GM23338 (cell line): Measurements from ENCODE around the gene TMEM150C.

Experiments
- CREB1 ChIP-seq: fragments of 250-450 bp; sonication (Bioruptor Pico); IDR thresholded peaks from 2 replicates; pipeline ENCODE4 v1.5.0; 2020; ENCODE audit warnings: low read depth, mild to moderate bottlenecking, moderate library complexity
- EZH2 ChIP-seq: fragments of 200-600 bp; sonication (generic); IDR thresholded peaks from one replicate; pipeline ENCODE4 v1.8.0; 2017; ENCODE audit warnings: antibody characterized with exemption, mild to moderate bottlenecking, low read depth; ENCODE audit not compliant: unreplicated experiment
- EZH2phosphoT487 ChIP-seq: fragments of 200-600 bp; sonication (generic); IDR thresholded peaks from one replicate; pipeline ENCODE4 v1.8.1; 2018; ENCODE audit warnings: antibody characterized with exemption; ENCODE audit not compliant: unreplicated experiment
- POLR2AphosphoS5 ChIP-seq: IDR thresholded peaks from 2 replicates; pipeline ENCODE4 v1.6.1; 2016; ENCODE audit warnings: antibody characterized with exemption, low read depth
- STAT1 ChIP-seq: IDR thresholded peaks from one replicate; pipeline ENCODE4 v1.6.1; 2016; ENCODE audit warnings: antibody characterized with exemption; ENCODE audit not compliant: unreplicated experiment
- ZNF114 ChIP-seq: fragments of 250-450 bp; sonication (Bioruptor Pico); IDR thresholded peaks from 2 replicates; pipeline ENCODE4 v1.5.0; 2020; ENCODE audit warnings: mild to moderate bottlenecking, moderate library complexity
- ZNF462 ChIP-seq: fragments of 250-450 bp; sonication (Bioruptor Pico); IDR thresholded peaks from 2 replicates; pipeline ENCODE4 v1.5.0; 2020; ENCODE audit warnings: mild to moderate bottlenecking, moderate library complexity
- TF ChIP-seq, protein P1 (sequence below), 2 experiments: fragments of 200-600 bp in 1 of 2; sonication (generic) in 1 of 2; conservative IDR thresholded peaks; 2 replicates each; pipeline versions ENCODE4 v1.5.1 to v1.6.1; 2016 to 2017; ENCODE audit warnings: antibody characterized with exemption in 2 of 2, low read depth in 2 of 2, mild to moderate bottlenecking in 2 of 2, moderate library complexity in 1 of 2
- TF ChIP-seq, protein P2 (sequence below): IDR thresholded peaks from 2 replicates; pipeline ENCODE4 v1.6.1; 2016; ENCODE audit warnings: antibody characterized with exemption
- TF ChIP-seq, protein P3 (sequence below): IDR thresholded peaks from one replicate; pipeline ENCODE4 v1.6.1; 2018; ENCODE audit warnings: antibody characterized with exemption; ENCODE audit not compliant: unreplicated experiment

GRCh38 chr4:82588771-82589270 lies 27.0 kb upstream of the TMEM150C start:
- TF ChIP-seq ZNF114 (CRISPR knock-in tag), result no peak
- no peak for TF ChIP-seq CREB1 (CRISPR knock-in tag)
- TF ChIP-seq ZNF462, result no peak
- TF ChIP-seq, protein P1, sequence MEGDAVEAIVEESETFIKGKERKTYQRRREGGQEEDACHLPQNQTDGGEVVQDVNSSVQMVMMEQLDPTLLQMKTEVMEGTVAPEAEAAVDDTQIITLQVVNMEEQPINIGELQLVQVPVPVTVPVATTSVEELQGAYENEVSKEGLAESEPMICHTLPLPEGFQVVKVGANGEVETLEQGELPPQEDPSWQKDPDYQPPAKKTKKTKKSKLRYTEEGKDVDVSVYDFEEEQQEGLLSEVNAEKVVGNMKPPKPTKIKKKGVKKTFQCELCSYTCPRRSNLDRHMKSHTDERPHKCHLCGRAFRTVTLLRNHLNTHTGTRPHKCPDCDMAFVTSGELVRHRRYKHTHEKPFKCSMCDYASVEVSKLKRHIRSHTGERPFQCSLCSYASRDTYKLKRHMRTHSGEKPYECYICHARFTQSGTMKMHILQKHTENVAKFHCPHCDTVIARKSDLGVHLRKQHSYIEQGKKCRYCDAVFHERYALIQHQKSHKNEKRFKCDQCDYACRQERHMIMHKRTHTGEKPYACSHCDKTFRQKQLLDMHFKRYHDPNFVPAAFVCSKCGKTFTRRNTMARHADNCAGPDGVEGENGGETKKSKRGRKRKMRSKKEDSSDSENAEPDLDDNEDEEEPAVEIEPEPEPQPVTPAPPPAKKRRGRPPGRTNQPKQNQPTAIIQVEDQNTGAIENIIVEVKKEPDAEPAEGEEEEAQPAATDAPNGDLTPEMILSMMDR (conservative IDR thresholded peaks at IDR 0.05; ENCODE audit: low read depth in 2 of 2), result no peak
- TF ChIP-seq, protein P2, sequence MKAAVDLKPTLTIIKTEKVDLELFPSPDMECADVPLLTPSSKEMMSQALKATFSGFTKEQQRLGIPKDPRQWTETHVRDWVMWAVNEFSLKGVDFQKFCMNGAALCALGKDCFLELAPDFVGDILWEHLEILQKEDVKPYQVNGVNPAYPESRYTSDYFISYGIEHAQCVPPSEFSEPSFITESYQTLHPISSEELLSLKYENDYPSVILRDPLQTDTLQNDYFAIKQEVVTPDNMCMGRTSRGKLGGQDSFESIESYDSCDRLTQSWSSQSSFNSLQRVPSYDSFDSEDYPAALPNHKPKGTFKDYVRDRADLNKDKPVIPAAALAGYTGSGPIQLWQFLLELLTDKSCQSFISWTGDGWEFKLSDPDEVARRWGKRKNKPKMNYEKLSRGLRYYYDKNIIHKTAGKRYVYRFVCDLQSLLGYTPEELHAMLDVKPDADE, result no peak
- TF ChIP-seq EZH2phosphoT487, result no peak
- TF ChIP-seq, protein P3, sequence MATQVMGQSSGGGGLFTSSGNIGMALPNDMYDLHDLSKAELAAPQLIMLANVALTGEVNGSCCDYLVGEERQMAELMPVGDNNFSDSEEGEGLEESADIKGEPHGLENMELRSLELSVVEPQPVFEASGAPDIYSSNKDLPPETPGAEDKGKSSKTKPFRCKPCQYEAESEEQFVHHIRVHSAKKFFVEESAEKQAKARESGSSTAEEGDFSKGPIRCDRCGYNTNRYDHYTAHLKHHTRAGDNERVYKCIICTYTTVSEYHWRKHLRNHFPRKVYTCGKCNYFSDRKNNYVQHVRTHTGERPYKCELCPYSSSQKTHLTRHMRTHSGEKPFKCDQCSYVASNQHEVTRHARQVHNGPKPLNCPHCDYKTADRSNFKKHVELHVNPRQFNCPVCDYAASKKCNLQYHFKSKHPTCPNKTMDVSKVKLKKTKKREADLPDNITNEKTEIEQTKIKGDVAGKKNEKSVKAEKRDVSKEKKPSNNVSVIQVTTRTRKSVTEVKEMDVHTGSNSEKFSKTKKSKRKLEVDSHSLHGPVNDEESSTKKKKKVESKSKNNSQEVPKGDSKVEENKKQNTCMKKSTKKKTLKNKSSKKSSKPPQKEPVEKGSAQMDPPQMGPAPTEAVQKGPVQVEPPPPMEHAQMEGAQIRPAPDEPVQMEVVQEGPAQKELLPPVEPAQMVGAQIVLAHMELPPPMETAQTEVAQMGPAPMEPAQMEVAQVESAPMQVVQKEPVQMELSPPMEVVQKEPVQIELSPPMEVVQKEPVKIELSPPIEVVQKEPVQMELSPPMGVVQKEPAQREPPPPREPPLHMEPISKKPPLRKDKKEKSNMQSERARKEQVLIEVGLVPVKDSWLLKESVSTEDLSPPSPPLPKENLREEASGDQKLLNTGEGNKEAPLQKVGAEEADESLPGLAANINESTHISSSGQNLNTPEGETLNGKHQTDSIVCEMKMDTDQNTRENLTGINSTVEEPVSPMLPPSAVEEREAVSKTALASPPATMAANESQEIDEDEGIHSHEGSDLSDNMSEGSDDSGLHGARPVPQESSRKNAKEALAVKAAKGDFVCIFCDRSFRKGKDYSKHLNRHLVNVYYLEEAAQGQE, result no peak
- no peak for TF ChIP-seq POLR2AphosphoS5
- TF ChIP-seq EZH2, result no peak
- TF ChIP-seq STAT1, result no peak
